H9 (cell line): ENCODE results near the gene SLC4A3. TPM values are rescaled to one million over a fixed set of nuclear protein-coding genes. Genes with fewer than 3 reads are reported as not detected.

ENCODE experiments used
- DNase-seq: peaks from one replicate; pipeline ENCODE4 v3.0.0-alpha.2; 2017
- H2AFZ ChIP-seq: one replicate; pipeline ENCODE4 v1.6.1; 2013; ENCODE audit warnings: mild to moderate bottlenecking, low read length, control low read depth, moderate library complexity
- H2AK5ac ChIP-seq: 2 replicates; pipeline ENCODE4 v1.6.1; 2013; ENCODE audit warnings: low read length, control low read depth, mixed read lengths; ENCODE audit not compliant: insufficient read length
- H2BK120ac ChIP-seq: one replicate; pipeline ENCODE4 v1.6.1; 2013; ENCODE audit warnings: low read depth, mild to moderate bottlenecking, low read length, control low read depth, inconsistent platforms; ENCODE audit not compliant: poor library complexity, severe bottlenecking
- H2BK12ac ChIP-seq: 2 replicates; pipeline ENCODE4 v1.6.1; 2013; ENCODE audit warnings: low read length, control low read depth, mixed read lengths, low read depth; ENCODE audit not compliant: insufficient read length
- H2BK15ac ChIP-seq: 2 replicates; pipeline ENCODE4 v1.6.1; 2013; ENCODE audit warnings: low read depth, low read length, control low read depth
- H2BK20ac ChIP-seq: one replicate; pipeline ENCODE4 v1.6.1; 2013; ENCODE audit warnings: low read depth, mild to moderate bottlenecking, low read length, control low read depth, inconsistent platforms; ENCODE audit not compliant: poor library complexity, severe bottlenecking
- H2BK5ac ChIP-seq: 2 replicates; pipeline ENCODE4 v1.6.1; 2013; ENCODE audit warnings: low read length, control low read depth, mixed read lengths; ENCODE audit not compliant: insufficient read length
- H3K14ac ChIP-seq: 2 replicates; pipeline ENCODE4 v1.6.1; 2013; ENCODE audit warnings: low read length, control low read depth; ENCODE audit not compliant: insufficient read depth
- H3K18ac ChIP-seq: 2 replicates; pipeline ENCODE4 v1.6.1; 2013; ENCODE audit warnings: low read depth, mild to moderate bottlenecking, mixed read lengths, low read length, control low read depth; ENCODE audit not compliant: insufficient read length
- H3K23ac ChIP-seq: 2 replicates; pipeline ENCODE4 v1.6.1; 2013; ENCODE audit warnings: low read length, control low read depth, mixed read lengths, low read depth; ENCODE audit not compliant: insufficient read length
- H3K23me2 ChIP-seq: 2 replicates; pipeline ENCODE4 v1.6.1; 2013; ENCODE audit warnings: low read depth, mild to moderate bottlenecking, mixed read lengths, low read length, control low read depth; ENCODE audit not compliant: insufficient read length, poor library complexity, severe bottlenecking
- H3K27ac ChIP-seq: 2 replicates; pipeline ENCODE4 v1.5.1; 2013; ENCODE audit warnings: low read length, control low read depth, mixed read lengths, low read depth; ENCODE audit not compliant: insufficient read length
- H3K27me3 ChIP-seq: 2 replicates; pipeline ENCODE4 v1.6.1; 2013; ENCODE audit warnings: low read length, control low read depth, inconsistent platforms; ENCODE audit not compliant: insufficient read depth
- H3K4ac ChIP-seq: 2 replicates; pipeline ENCODE4 v1.6.1; 2013; ENCODE audit warnings: low read depth, mild to moderate bottlenecking, control low read depth, inconsistent platforms, low read length, moderate library complexity
- H3K4me1 ChIP-seq: 2 replicates; pipeline ENCODE4 v1.6.1; 2013; ENCODE audit warnings: low read length, control low read depth, inconsistent platforms; ENCODE audit not compliant: insufficient read depth
- H3K4me2 ChIP-seq: 2 replicates; pipeline ENCODE4 v1.6.1; 2013; ENCODE audit warnings: low read length, control low read depth, mixed read lengths; ENCODE audit not compliant: insufficient read length, insufficient read depth
- H3K56ac ChIP-seq: 2 replicates; pipeline ENCODE4 v1.6.1; 2013; ENCODE audit warnings: low read depth, mild to moderate bottlenecking, mixed read lengths, low read length, control low read depth; ENCODE audit not compliant: insufficient read length
- H3K79me1 ChIP-seq: 2 replicates; pipeline ENCODE4 v1.6.1; 2013; ENCODE audit warnings: low read depth, mild to moderate bottlenecking, moderate library complexity, low read length, control low read depth, inconsistent platforms; ENCODE audit not compliant: insufficient read depth, poor library complexity, severe bottlenecking
- H3K79me2 ChIP-seq: 2 replicates; pipeline ENCODE4 v1.6.1; 2013; ENCODE audit warnings: low read length, control low read depth, inconsistent platforms; ENCODE audit not compliant: insufficient read depth
- H3K9ac ChIP-seq: 2 replicates; pipeline ENCODE4 v1.6.1; 2013; ENCODE audit warnings: low read length, control low read depth, mixed read lengths; ENCODE audit not compliant: insufficient read length; ENCODE audit errors: extremely low read depth
- H3K9me3 ChIP-seq: one replicate; pipeline ENCODE4 v1.6.1; 2013; ENCODE audit warnings: low read depth, low read length, inconsistent platforms; ENCODE audit not compliant: control insufficient read depth
- H3T11ph ChIP-seq: one replicate; pipeline ENCODE4 v1.6.1; 2013; ENCODE audit warnings: mild to moderate bottlenecking, low read length, control low read depth, inconsistent platforms
- H4K20me1 ChIP-seq: one replicate; pipeline ENCODE4 v1.6.1; 2013; ENCODE audit not compliant: control insufficient read depth, insufficient read length, insufficient read depth
- H4K5ac ChIP-seq: 2 replicates; pipeline ENCODE4 v1.6.1; 2013; ENCODE audit warnings: low read depth, mild to moderate bottlenecking, mixed read lengths, low read length, control low read depth; ENCODE audit not compliant: insufficient read length
- H4K8ac ChIP-seq: replicated peaks from 2 replicates; pipeline ENCODE4 v1.6.1; 2013; ENCODE audit warnings: low read length, control low read depth, mixed read lengths, low read depth; ENCODE audit not compliant: insufficient read length
- H4K91ac ChIP-seq: 2 replicates; pipeline ENCODE4 v1.6.1; 2013; ENCODE audit warnings: low read depth, mild to moderate bottlenecking, moderate library complexity, mixed read lengths, low read length, control low read depth; ENCODE audit not compliant: insufficient read length
- H3K27ac Mint-ChIP-seq, 3 experiments: 2 replicates in 2 of 3; 3 replicates in 1 of 3; pipeline ENCODE4 v1.8.0; 2020 to 2021; ENCODE audit warnings: mixed read lengths in 3 of 3, mild to moderate bottlenecking in 1 of 3, moderate library complexity in 1 of 3
- H3K27me3 Mint-ChIP-seq: 2 replicates; pipeline ENCODE4 v1.8.0; 2021; ENCODE audit warnings: low read depth, mild to moderate bottlenecking, moderate library complexity, mixed read lengths
- H3K36me3 Mint-ChIP-seq, 3 experiments: 2 replicates in 2 of 3; 3 replicates in 1 of 3; pipeline ENCODE4 v1.8.0; 2020 to 2021; ENCODE audit warnings: low read depth in 3 of 3, mixed read lengths in 3 of 3; ENCODE audit not compliant: insufficient read depth in 1 of 3
- H3K4me1 Mint-ChIP-seq, 2 experiments: 2 replicates each; pipeline ENCODE4 v1.8.0; 2020; ENCODE audit warnings: mixed read lengths in 2 of 2
- H3K4me3 Mint-ChIP-seq, 2 experiments: 2 replicates in 1 of 2; 3 replicates in 1 of 2; pipeline ENCODE4 v1.8.0; 2020 to 2021; ENCODE audit warnings: mild to moderate bottlenecking in 2 of 2, mixed read lengths in 2 of 2, moderate library complexity in 1 of 2
- H3K9me3 Mint-ChIP-seq, 2 experiments: 2 replicates in 1 of 2; 3 replicates in 1 of 2; pipeline ENCODE4 v1.8.0; 2020; ENCODE audit warnings: mild to moderate bottlenecking in 2 of 2, mixed read lengths in 2 of 2, moderate library complexity in 1 of 2
- CTCF ChIP-seq: fragments of 200-600 bp; sonication (generic); conservative IDR thresholded peaks from 3 replicates; pipeline ENCODE4 v1.8.0; 2021; ENCODE audit warnings: antibody characterized with exemption, mild to moderate bottlenecking
- WGBS: extraction: QIAGEN DNeasy Blood & Tissue Kit; methylation state at CpG from one replicate; pipeline ENCODE4 v1.1.7; 2013; ENCODE audit warnings: missing lambda C conversion rate, low lambda C conversion rate, mixed read lengths; ENCODE audit not compliant: insufficient read length; ENCODE audit errors: extremely low coverage; 5-methylcytosine and 5-hydroxymethylcytosine counted together
- total RNA-seq: library from RNA; stranded (reverse); gene quantifications from 2 replicates; pipeline ENCODE4 v1.2.1, GENCODE V29; 2021

SLC4A3 gene
- total RNA-seq, 1 experiment from 2014 or later = 11.1 TPM

GRCh38 chr2:219596954-219597551 is 30.4 kb upstream of the SLC4A3 start:
- Histone ChIP-seq H2BK20ac (no peak overlapping the region), H3K27me3 (no peaks in the 10 kb centered on the region), H4K5ac (peak overlapping the region; percentile 36), H3K27ac (peak overlapping the region; percentile 98), H3K23ac (no peak overlapping the region), H3T11ph (no peak overlapping the region), H3K9me3 (no peaks in the 10 kb centered on the region), H3K9ac (peak overlapping the region; percentile 80), H4K8ac (no peak overlapping the region), H3K4me2 (peak overlapping the region; percentile 76), H4K20me1 (no peaks in the 10 kb centered on the region), H3K79me2 (no peaks in the 10 kb centered on the region), H3K23me2 (peaks cover 6% of the 10 kb centered on the region), H2BK12ac (peak overlapping the region; percentile 94), H3K56ac (no peak overlapping the region), H2AK5ac (no peak overlapping the region), H3K79me1 (no peaks in the 10 kb centered on the region), H2BK5ac (peak overlapping the region; percentile 76), H2AFZ (no peak overlapping the region), H2BK120ac (peak overlapping the region; percentile 70), H2BK15ac (no peak overlapping the region), H3K4ac (no peak overlapping the region; the same call in 1 of the 2 replicates), H3K4me1 (peaks cover 3% of the 10 kb centered on the region; the same call in 1 of the 2 replicates), H3K14ac (peak overlapping the region; percentile 83; the same call in 1 of the 2 replicates), H3K18ac (peak overlapping the region; percentile 85), H4K91ac (no peak overlapping the region)
- H3K4me1 Mint-ChIP-seq = peaks cover 28% of the 10 kb centered on the region in 2 experiments
- H3K9me3 Mint-ChIP-seq = no peaks in the 10 kb centered on the region
- DNase-seq = no peak
- peak overlapping the region; percentile 92 to 94 for H3K4me3 Mint-ChIP-seq
- peak overlapping the region; percentile 96 to 99 (median 98) for H3K27ac Mint-ChIP-seq
- no peak for TF ChIP-seq CTCF
- peaks cover 2% of the 10 kb centered on the region; the same call in 1 of the 2 replicates for H3K27me3 Mint-ChIP-seq
- H3K36me3 Mint-ChIP-seq = peaks cover 2 to 11% (median 8%) of the 10 kb centered on the region in 3 experiments; a peak in 4 of 7 replicates
- WGBS = no CpG with 5 or more reads among the region's 19 CpGs
